GM10847 (cell line): Measurements from ENCODE around the gene LRRC63.

ENCODE experiments used
- POLR2A ChIP-seq: IDR thresholded peaks from 2 replicates; pipeline ENCODE4 v1.6.1; 2011; ENCODE audit not compliant: insufficient read length; ENCODE audit errors: extremely low read depth

Gene LRRC63

DNA sequence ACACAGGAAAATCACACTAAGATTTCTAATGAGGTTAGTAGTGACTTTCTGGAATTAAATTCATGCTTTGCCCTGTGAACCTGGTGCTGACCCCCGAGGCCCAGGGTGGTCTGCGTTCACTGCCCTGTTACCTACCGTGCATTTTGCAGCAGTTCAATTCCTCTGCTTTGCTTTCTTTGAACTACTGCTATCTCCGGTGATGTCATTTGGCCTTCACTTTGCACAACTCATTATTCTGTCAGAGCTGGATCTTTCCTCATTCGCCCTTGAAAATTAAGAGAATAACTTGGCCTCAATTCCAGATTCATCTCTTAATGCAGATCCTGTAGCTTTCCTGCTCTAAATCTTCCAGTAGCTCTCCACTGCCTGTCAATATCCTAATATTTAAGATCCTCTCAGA lies 8.8 kb upstream of the LRRC63 start:
- no peak for TF ChIP-seq POLR2A

DNA sequence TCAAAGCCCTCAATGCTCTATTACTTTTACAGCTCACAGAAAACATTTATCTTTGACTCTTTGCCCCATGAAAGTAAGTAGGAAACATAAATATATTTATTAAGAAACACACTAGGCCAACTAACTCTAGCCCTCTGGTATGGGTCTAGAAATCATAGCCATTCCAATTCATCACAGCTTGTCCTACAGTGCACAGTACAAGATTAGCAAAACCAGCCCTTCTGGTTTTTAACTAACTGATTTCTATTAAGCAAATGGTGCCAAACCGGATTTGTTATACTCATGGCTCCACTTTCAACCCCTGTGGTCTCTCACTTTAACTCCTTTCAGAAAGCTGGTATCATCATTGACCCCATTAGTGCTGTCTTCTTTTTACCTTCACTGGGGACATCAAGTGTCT lies 5.6 kb upstream of the LRRC63 start:
- TF ChIP-seq POLR2A, result no peak

DNA sequence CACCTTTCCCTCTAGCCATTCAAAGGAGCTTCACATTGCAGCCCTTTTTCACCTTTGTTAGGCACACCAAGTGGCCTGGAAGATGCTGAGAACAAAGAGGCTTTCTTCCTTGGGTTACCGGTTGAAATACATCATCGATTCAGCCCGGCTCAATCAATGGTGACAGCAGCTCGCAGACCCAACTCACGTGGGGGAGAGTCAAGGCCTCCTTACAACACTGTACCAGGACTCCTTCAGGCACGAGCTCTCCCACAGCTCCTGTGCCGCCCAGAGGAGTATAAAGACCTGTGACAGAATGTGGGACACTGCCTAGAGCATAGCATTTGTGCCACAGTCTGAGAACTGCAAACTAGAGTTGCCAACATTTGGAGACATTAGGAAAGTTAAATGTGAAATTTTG lies 3.9 kb upstream of the LRRC63 start:
- no peak for TF ChIP-seq POLR2A

DNA sequence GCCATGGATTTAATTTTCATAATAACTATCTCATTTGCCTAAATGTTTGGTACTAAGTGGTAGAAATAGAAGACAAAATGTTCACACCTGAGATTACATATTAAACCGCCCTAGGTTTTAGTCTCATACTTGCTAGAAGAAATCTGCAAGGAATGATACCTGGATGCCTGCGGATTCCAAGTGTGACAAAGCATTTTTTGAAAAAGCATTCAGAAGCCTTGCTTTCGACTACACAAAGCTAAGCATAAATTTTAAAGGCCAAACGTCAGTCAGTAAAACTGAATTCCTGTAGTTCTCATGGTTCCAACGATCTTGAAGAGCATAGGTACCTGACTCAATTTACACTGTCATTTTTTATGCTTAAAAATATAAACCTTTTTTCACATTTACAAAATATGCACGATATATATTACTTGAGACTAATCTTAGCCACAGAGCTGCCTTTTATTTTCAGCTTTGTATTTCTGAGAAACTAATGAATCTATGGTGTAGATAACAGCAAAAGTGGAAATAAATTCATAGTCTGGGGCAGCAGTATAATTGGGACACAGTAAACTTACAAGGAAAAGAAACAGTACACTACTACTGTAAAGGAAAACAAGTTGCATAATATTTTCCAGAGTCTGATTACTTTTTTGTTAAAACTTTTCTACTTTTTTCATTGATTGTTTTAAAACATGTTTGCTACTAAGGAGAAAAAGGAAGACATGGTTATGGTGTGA lies 1.2 kb upstream of the LRRC63 start:
- TF ChIP-seq POLR2A, result no peak

DNA sequence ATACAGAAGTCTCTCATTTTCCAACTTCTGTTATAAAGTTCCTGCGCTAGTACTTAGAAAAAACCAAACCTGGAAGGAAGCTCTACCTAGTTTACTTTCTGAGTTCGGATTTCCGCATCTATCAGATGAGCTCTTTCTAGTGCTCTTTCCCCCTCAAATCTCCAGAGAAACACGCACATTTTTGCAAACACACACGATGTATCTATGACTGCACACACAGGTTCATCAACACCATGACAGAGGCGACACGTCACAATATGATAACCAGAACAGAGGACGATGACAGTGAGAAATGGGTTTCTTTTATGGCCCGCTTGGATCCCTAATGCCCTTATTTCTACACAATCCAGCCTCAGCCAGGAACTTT lies 629 bp upstream of the LRRC63 start:
- TF ChIP-seq POLR2A, result no peak

DNA sequence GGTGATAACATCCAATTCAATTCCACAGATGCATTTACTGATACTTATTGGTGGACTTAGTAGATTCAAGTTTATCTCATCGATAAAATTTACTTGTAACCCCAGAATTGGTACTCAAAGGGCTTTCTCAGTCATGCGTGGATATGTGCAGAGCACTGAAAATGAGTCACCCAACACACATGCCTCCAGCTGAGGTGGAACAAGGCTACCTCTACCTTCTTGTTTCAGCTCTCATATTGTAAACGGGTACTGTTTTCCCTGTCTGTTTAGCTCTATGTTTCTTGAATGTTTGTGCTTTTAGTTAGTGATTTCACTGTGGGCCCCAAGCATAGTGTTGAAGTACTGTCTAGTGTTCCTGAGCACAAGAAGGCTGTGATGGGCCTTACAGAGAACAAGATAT lies 1.5 kb downstream of the LRRC63 start:
- no peak for TF ChIP-seq POLR2A

DNA sequence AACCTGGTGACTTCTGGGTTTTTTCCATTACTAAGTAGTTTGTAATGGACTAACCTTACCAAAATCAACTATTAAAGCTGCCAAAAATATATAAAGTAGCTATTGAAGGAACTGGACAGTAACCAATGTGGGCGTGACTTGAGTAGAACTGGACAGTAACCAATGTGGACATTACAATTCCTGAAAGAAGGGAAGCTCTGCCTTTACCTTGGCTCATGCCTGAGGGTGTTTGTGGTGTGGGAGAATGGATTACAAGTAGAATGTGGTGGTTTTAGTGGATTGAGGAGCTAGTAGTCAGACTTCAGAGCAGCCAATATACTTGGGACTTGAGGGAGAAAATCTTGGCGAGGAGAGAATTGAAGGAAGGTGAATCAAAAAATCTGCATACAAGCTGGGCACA lies 17.5 kb downstream of the LRRC63 start:
- no peak for TF ChIP-seq POLR2A

DNA sequence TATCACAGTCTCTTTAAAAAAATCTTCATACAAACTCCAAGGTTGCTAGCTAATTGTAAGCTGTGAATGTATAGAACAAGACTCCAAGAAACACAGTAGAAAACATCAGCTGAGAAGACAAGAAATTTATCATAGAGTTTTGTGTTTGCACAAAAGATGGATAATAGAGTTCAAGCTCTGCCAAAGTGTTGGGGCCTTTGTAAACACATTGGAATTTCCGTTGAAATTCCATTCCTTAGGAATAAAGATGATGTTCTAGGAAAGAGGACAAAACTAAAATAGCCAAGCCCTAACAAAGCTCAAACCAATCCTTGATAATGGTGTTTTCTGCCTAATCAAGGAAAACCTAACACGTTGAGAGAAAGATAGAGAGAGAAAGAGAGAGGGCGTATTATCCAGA lies 20.6 kb downstream of the LRRC63 start:
- no peak for TF ChIP-seq POLR2A

DNA sequence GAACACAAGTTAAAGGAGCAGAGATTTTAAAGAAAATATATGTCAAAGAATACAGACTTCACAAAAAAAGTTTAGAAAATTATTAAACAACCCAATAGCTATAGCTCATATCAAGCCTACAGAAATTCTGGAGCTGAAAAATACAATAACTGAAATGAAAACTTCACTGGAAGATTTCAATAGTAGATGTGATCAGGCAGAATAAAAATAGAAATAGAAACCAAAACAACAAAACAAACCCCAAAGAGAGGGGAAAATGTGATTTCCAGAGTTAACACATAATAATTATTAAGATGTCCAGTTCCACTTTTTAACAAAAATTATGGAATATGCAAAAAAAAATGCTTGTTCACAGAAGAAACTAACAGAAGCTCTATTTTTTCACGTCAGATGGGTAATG lies 23.6 kb downstream of the LRRC63 start:
- TF ChIP-seq POLR2A, result no peak

DNA sequence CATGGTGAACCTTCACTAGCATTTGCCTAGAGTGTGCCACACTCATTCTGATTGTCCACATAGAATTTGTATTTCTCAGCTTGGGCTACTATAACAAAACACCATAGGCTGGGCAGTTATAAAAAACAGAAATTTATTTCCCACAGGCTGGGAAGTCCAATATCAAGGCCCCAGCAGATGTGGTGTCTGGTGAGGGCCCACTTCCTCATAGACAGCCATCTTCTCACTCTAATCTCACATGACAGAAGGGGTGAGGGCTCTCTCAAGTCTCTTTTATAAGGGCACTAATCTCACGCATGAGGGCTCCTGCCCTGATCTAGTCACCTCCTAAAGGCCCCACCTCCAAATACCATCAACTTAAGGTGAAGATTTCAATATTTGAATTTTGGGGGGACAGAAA lies 53.6 kb downstream of the LRRC63 start:
- TF ChIP-seq POLR2A, result no peak

DNA sequence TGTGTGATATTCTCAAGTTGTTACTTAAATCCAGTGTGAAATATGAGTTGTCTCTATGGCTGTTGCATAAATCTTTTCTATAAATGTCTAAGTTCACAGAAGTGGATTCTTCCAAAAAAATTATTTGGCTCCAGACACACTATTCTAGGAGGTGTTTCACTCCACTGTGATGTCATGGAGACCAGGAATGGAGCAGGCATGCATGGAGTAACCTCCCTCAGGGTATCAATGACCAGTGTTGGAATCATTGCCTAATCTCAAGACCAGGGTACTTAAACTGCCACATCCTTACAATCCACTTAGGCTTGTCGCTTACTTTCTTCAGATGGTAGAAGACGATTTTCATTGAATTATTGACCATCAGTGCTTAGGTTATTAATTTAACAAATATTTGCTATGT lies 55.4 kb downstream of the LRRC63 start:
- no peak for TF ChIP-seq POLR2A

DNA sequence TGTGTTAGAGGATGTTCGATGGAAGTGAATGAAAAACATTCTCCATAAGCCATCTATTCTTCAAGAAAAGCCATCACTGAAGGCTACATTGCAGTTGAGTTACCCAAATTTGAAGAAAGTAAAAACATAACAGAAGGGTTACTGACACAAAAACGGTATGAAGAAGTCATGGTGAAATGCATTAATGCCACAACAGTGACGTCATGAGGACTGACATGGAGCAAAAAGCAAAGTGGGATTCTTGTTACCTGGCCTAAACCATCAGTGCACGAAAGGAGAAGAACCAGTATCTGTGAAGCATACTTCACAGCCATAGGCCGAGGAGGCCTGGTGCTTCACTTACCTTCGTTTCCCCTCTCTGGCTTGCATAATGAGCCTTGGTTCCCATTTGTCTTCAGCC lies 58.7 kb downstream of the LRRC63 start:
- no peak for TF ChIP-seq POLR2A

DNA sequence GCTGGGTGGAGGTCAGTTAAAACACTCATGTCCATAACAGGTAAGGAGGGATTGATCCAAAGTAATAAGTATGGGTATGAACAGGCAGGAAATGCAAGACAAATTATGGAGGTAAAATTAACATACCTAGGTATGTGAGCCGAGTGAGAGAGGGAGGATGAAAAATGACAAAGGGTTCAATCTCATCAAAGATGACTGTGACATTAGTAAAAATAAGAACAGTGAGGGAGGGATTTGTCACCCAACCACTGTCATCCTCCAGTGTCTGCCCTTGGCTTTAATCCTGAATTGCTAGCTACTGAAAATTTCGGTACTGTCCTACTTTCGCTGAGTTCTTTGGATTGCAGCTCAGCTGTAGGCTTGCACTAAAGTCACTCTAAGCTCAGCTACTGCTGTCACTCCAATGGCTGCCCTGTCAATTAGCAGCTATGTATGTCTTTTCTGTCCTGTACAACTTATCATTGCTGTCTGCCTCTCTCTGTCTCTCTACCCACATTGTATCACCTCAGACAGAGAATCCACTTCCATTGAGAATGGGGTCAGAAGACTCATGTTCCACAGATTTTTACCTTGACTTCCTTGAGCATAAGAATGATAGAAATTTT lies 62.5 kb downstream of the LRRC63 start:
- no peak for TF ChIP-seq POLR2A

DNA sequence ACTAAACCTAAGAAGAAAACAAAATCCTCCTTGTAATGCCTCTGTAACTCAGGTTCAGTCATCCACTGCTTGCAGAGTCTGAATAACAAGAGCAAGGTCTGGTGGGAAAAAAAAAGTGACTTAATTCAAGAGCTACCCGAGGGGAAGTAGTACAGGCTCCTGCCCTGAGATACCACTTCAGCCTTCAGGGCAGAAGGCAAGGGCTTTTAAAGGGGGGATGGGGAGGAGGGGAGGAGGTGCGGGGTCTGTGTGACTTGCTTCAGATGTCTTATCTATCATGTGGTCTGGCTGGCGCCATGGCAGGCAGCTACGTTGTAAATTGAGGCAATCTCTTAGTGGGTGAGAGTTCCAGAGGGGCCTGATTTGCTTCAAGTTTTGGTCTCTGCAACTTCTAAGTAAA lies 66.7 kb downstream of the LRRC63 start:
- no peak for TF ChIP-seq POLR2A

DNA sequence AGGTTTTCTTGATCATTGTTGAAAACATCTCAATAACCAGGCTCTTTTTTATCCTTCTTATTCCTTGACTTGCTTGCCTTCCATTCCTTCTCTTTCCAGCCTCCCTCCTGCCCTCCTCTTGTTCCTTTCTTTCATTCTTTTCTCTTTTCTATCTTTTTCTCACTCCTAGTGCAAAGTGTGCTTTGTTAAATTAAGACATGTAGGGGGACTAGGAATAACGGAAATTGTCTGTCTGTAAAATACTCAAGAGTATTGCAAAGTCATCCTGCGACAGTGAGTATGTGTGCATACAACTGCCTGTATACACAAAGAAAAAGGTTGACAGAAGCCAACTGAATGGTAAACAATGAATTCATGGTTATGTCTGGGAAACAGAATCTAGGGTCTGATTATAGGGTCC lies 70.1 kb downstream of the LRRC63 start:
- TF ChIP-seq POLR2A, result no peak

DNA sequence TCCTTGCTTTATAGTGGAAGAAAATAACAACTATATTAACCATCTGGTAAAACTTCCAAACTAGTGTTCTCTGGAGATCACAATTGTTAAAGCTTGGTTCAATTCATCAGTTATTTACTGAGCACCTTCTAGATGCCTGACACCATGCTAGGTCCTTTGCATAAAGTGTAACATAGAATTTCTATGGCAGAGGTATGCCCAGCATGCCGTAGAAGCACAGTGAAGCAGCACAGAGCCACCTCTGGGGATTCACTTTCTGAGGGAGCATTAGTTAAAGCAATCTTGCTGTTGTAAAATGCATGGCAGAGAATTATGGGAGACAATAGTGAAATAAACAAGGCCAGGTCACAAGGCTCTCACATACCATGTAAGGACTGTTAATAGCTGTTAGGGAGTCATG lies 75.2 kb downstream of the LRRC63 start:
- TF ChIP-seq POLR2A, result no peak

DNA sequence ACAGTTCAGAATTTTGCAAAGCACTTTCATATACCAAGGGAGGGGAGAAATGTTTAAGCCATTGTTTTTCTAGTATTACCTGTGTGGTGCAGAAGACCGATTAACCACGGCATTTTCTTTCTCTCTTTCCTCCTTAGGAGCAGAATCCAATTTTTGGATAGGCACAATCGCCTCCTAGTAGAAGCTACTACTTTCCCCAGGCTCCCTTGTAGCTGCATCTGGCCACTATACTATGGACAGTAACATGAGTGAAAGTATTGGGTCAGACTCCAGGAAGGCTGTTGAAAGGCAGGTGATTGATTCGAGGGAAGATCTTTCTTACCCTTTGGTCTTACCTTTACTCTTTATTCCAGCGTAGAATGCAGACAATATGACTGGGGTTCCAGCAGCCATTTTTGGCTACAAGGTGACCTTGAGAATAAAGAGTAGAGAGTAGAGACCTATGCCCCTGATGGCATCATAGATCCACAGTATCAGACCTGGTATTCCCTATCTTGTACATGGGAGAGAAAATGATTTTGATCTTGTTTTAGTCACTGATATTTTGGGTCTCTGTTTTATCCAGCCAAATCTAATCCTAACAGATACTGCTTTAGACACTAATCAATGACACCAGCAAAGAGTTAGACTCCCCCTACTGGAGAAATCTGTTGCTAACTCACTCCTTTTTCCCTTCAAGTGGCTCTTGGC lies 77.0 kb downstream of the LRRC63 start:
- no peak for TF ChIP-seq POLR2A
